Activated CD8-positive, alpha-beta T cell treated with anti-CD3 and anti-CD28 coated beads for 36 hours (primary cell): ENCODE measurements around the gene CACNG6. TPM values are rescaled to one million over a fixed set of nuclear protein-coding genes. Genes with fewer than 3 reads are reported as not detected.

ENCODE experiments used
- ATAC-seq: fragments of 200-7000 bp; cut with Tn5 transposase; one replicate; pipeline ENCODE4 v1.10.0; 2021; ENCODE audit warnings: mild to moderate bottlenecking, moderate library complexity
- CTCF ChIA-PET: fragments of 350-600 bp; sonication (Branson Sonifier 250); formaldehyde crosslinking; loops from one replicate; lab custom pipeline; 2021; ENCODE audit warnings: antibody characterized with exemption; lab: Charles Lee
- POLR2A ChIA-PET: fragments of 350-600 bp; sonication (Branson Sonifier 250); formaldehyde crosslinking; loops from one replicate; lab custom pipeline; 2021; ENCODE audit warnings: antibody characterized with exemption; lab: Charles Lee
- DNase-seq: peaks from one replicate; pipeline ENCODE4 v3.0.0-alpha.2; 2020
- H3K27ac Mint-ChIP-seq: one replicate; pipeline ENCODE4 v1.8.0; 2021; ENCODE audit warnings: mild to moderate bottlenecking, mixed read lengths
- H3K27me3 Mint-ChIP-seq: one replicate; pipeline ENCODE4 v1.8.0; 2021; ENCODE audit warnings: mixed read lengths
- H3K36me3 Mint-ChIP-seq: one replicate; pipeline ENCODE4 v1.8.0; 2021; ENCODE audit warnings: low read depth, mixed read lengths
- H3K4me1 Mint-ChIP-seq: one replicate; pipeline ENCODE4 v1.8.0; 2021; ENCODE audit warnings: low read depth, mixed read lengths
- H3K4me3 Mint-ChIP-seq: one replicate; pipeline ENCODE4 v1.8.0; 2021; ENCODE audit warnings: mild to moderate bottlenecking, moderate library complexity, mixed read lengths
- H3K9me3 Mint-ChIP-seq: one replicate; pipeline ENCODE4 v1.8.0; 2021; ENCODE audit warnings: mixed read lengths
- intact Hi-C: fragments of 100-400 bp; cut with micrococcal nuclease; formaldehyde crosslinking; loops from one replicate; pipeline ENCODE4 v1.10.0; 2022
- total RNA-seq, 2 experiments: library from RNA; stranded (reverse); gene quantifications; one replicate each; pipeline ENCODE4 v1.2.3, GENCODE V29; 2021
- TF ChIP-seq, protein P1 (sequence below): fragments of 200-600 bp; IDR thresholded peaks from one replicate; pipeline ENCODE4 v1.8.0; 2022; ENCODE audit warnings: antibody characterized with exemption, mild to moderate bottlenecking

Gene CACNG6
- total RNA-seq, 2 experiments from 2014 or later = not detected

- POLR2A ChIA-PET = no interaction called here
- peaks cover 2% of the 10 kb centered on the region for H3K4me1 Mint-ChIP-seq
- H3K36me3 Mint-ChIP-seq = no peaks in the 10 kb centered on the region
- no peak overlapping the region for H3K27ac Mint-ChIP-seq
- H3K27me3 Mint-ChIP-seq = peaks cover 22% of the 10 kb centered on the region
- TF ChIP-seq, protein P1, sequence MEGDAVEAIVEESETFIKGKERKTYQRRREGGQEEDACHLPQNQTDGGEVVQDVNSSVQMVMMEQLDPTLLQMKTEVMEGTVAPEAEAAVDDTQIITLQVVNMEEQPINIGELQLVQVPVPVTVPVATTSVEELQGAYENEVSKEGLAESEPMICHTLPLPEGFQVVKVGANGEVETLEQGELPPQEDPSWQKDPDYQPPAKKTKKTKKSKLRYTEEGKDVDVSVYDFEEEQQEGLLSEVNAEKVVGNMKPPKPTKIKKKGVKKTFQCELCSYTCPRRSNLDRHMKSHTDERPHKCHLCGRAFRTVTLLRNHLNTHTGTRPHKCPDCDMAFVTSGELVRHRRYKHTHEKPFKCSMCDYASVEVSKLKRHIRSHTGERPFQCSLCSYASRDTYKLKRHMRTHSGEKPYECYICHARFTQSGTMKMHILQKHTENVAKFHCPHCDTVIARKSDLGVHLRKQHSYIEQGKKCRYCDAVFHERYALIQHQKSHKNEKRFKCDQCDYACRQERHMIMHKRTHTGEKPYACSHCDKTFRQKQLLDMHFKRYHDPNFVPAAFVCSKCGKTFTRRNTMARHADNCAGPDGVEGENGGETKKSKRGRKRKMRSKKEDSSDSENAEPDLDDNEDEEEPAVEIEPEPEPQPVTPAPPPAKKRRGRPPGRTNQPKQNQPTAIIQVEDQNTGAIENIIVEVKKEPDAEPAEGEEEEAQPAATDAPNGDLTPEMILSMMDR = no peak
- DNase-seq = no peak
- H3K4me3 Mint-ChIP-seq = no peak overlapping the region
- H3K9me3 Mint-ChIP-seq = no peaks in the 10 kb centered on the region
- ATAC-seq = no peak
- CTCF ChIA-PET = interaction anchor here (1.0 kb wide), 1 partner anchor 8 kb away, joined by 3 read pairs; no protein-coding TSS in a partner anchor
- intact Hi-C loops = no loop called here
Measured at GRCh38 chr19:54014920-54015560, 23.6 kb downstream of the CACNG6 start.

DNA sequence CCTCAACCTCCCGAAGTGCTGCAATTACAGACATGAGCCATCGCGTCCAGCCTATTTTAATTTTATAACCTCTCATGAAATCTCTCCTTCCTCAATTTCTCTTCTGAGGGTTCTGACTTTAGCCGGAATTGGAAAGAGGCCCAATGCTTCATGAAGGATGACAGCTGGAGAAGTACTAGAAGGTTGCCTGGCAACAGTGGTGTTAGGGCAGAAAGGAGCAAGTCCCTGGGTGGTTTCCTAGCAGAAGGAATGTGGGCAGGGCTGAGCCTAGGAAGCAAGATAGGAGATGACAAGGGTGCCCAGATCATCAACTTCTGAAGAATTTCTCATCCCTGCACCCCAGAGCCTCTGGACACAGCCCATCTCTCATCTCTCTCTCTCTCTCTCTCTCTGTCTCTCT is 25.8 kb downstream of the CACNG6 start:
- DNase-seq (no peak), ATAC-seq (no peak)
- intact Hi-C loops = no loop called here
- Mint-ChIP-seq H3K36me3 (no peaks in the 10 kb centered on the region), H3K9me3 (no peaks in the 10 kb centered on the region), H3K27ac (no peak overlapping the region), H3K27me3 (peaks cover 24% of the 10 kb centered on the region), H3K4me1 (peaks cover 6% of the 10 kb centered on the region), H3K4me3 (no peak overlapping the region)
- TF ChIP-seq, protein P1 = no peak
- ChIA-PET CTCF (interaction anchor here (0.8 to 1.3 kb wide), 2 partner anchors 13 kb away, joined by 3 to 4 read pairs; no protein-coding TSS in a partner anchor), POLR2A (no interaction called here)

GRCh38 chr19:54021363-54021762 is 29.9 kb downstream of the CACNG6 start:
- Mint-ChIP-seq H3K4me3 (no peak overlapping the region), H3K4me1 (peaks cover 10% of the 10 kb centered on the region), H3K27ac (no peak overlapping the region), H3K9me3 (no peaks in the 10 kb centered on the region), H3K27me3 (peaks cover 25% of the 10 kb centered on the region), H3K36me3 (no peaks in the 10 kb centered on the region)
- DNase-seq (no peak), ATAC-seq (no peak)
- CTCF ChIA-PET = interaction anchor here (0.7 to 1.3 kb wide), 2 partner anchors 228 to 246 kb away, joined by 3 read pairs; no protein-coding TSS in a partner anchor
- TF ChIP-seq, protein P1 = no peak
- POLR2A ChIA-PET = interaction anchor here (0.6 kb wide), 2 partner anchors 12 to 67 kb away, joined by 4 read pairs; no protein-coding TSS in a partner anchor
- intact Hi-C loops = loop anchor here (5.0 to 10.0 kb wide), 2 partner anchors 77 to 179 kb away; no protein-coding TSS in a partner anchor

DNA sequence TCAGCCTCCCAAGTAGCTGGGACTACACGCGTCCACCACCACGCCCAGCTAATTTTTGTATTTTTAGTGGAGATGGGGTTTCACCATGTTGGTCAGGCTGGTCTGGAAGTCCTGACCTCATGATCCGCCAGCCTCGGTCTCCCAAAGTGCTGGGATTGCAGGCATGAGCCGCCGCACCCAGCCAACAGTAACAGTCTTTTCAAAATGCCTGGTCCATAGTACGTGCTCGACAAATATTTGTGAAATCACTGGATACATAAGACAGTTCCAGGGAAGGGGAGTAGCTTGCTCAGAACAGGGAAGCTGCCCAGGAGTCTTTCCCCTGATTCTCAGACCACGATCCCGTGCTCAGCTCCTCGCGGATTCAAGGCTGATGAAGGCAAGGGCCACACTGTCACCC is 30.5 kb downstream of the CACNG6 start:
- ChIA-PET POLR2A (no interaction called here), CTCF (interaction anchor here (0.7 to 2.6 kb wide), 3 partner anchors 92 to 247 kb away, joined by 3 to 14 read pairs (median 3); no protein-coding TSS in a partner anchor)
- TF ChIP-seq, protein P1 = no peak
- H3K9me3 Mint-ChIP-seq = no peaks in the 10 kb centered on the region
- no peak overlapping the region for H3K4me3 Mint-ChIP-seq
- peaks cover 23% of the 10 kb centered on the region for H3K27me3 Mint-ChIP-seq
- H3K27ac Mint-ChIP-seq = no peak overlapping the region
- peaks cover 10% of the 10 kb centered on the region for H3K4me1 Mint-ChIP-seq
- no peaks in the 10 kb centered on the region for H3K36me3 Mint-ChIP-seq
- ATAC-seq (no peak), DNase-seq (no peak)
- intact Hi-C loops = loop anchor here (5.0 to 10.0 kb wide), 2 partner anchors 77 to 180 kb away; no protein-coding TSS in a partner anchor

- Mint-ChIP-seq H3K9me3 (no peaks in the 10 kb centered on the region), H3K27me3 (peaks cover 20% of the 10 kb centered on the region), H3K4me3 (no peak overlapping the region), H3K4me1 (peaks cover 10% of the 10 kb centered on the region), H3K36me3 (no peaks in the 10 kb centered on the region), H3K27ac (no peak overlapping the region)
- DNase-seq (no peak), ATAC-seq (no peak)
- intact Hi-C loops = loop anchor here (5.0 to 10.0 kb wide), 2 partner anchors 78 to 181 kb away; no protein-coding TSS in a partner anchor
- POLR2A ChIA-PET = no interaction called here
- CTCF ChIA-PET = interaction anchor here (0.6 to 2.7 kb wide), 29 partner anchors 8 to 625 kb away, joined by 3 to 23 read pairs (median 5); no protein-coding TSS in a partner anchor
- TF ChIP-seq, protein P1 = no peak
Measured at GRCh38 chr19:54023191-54023590, 31.8 kb downstream of the CACNG6 start.
